Stimulated activated CD4-positive, alpha-beta T cell treated with anti-CD3 and anti-CD28 coated beads, Interleukin-2, amount 100 ng/mL, for 4 hours (primary cell): ENCODE results near the gene HK2.
A peak's percentile ranks its signal among the peaks of the same experiment; 100 is the strongest.
"Not testable (repeated sequence)": the region's sequence is repeated elsewhere in the genome, so short reads cannot be mapped to it uniquely, and the experiment has no call there.

Experiments used
- DNase-seq: peaks from one replicate; pipeline ENCODE4 v3.0.0-alpha.2; 2020; ENCODE audit warnings: low read depth

HK2 gene

GRCh38 chr2:74834792-74835755, 1.1 kb downstream of the HK2 start:
- peak; percentile 76 for DNase-seq

DNA sequence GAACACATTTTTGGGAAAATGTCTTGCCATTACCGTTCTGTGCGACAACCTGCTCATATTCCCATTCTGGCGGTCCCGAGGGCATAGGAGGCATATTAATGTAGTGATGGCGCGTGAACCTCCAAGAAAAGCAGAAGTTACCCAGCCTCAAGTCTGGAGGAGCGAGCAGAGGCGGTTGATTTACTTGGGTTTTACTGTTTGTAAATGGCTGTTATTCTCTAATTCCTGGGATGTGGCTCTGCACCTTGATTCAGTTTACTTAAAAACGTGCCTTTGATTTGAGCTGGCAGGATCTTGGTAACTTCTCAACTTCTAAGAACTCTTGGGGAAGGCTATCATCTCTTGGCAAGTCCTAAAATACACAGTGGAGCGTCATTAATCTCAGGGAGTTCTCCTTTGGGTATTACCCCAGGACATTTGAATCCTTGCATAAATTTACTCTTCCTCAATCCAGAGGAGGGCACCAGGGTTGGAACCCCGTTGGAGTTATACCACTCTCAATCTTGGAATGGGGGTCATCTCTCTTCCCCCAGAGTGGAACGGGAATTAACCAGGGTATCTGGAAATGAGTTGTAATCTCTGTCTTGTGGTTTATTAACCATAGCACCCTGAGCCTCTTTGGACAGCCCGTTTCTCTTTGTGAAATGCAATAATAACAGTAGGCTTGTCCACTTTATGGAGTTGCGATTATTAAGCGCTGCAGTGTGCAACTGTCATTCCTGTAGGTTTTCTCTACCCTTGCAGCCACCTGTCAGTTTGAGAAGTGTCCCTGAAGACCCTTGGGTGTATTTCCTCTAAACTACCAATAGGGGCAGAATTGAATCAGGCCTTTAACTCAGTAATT, 2.1 kb downstream of the HK2 start:
- DNase-seq: no peak

DNA sequence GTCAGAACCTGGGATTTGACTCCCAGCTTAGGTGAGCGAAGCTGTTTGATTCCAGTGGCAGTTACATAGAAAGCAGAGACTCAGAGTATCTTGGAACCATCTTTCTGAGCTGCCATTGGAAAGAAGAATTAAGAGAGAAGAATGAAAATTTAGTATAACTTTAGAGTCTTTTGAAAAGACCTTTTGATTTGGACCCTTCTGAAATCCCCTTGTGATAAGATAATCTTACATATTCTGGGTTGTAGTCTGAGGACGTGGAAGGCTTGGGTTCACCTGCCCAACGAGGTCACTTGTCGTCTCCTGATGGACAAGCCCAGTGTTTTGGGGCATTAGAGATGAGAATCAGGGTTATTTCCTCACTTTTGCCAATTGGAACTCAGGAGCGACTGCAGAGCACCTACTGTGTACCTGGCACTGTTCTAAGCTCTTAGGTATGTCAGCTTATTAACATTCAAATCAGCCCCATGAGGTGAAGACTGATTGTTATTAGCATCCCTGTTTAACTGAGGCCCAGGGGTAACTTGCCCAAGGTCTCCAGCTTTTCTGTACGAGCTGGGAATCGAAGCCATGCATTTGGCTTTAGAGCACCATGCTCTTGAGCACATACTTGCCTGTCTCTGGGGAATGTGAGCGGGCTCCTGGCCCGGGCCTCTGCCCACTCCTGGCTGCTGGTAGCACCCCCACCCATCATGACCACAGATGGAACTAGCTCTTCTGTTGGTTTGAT, 2.9 kb downstream of the HK2 start:
- no peak for DNase-seq

DNA sequence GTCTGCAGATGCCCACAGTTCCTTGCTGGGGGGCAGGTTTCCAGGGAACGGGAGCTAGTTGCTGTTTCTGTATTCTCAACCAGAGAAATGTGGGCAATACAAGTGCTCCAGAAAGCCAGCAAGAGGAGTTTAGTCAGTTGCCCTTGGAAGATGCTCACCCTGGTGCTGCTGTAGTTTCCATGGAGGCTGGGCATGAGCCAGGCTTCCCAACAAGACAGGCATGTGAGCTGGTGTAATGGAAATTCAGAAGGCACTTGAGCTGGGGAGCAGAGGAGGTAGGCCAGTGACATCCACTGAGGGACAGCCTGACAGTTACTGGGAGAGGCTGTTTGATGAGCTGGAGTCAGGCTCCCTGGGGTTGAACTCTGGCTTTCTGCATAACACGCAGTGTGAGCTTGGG, 7.7 kb downstream of the HK2 start:
- no peak for DNase-seq

- DNase-seq: no peak
Observed at GRCh38 chr2:74843433-74843832, 9.5 kb downstream of the HK2 start.

GRCh38 chr2:74843899-74844298, 10.0 kb downstream of the HK2 start:
- DNase-seq: peak; percentile 32

DNA sequence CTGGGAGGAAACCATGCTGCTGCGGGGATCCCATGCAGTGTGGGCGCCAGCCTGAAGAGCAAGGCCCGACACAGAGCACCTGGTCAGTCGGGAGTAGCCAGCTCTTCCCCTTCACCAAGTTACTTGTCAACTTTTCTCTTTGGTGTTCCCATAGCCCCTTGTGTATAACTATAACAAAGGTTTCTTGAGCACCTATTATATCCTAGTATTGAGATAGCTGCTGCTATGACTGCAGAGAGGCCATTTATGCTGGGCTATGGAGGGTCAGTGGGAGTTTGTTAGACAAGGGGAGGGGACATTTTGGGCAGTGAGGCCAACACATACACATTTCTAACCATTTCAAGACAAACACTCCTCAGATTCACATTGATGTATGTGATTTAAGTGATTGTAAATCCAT, 10.8 kb downstream of the HK2 start:
- DNase-seq: no peak

- peak; percentile 25 for DNase-seq
Observed at GRCh38 chr2:74845217-74845751, 11.4 kb downstream of the HK2 start.

- DNase-seq: no peak
Observed at GRCh38 chr2:74845991-74846390, 12.1 kb downstream of the HK2 start.

DNA sequence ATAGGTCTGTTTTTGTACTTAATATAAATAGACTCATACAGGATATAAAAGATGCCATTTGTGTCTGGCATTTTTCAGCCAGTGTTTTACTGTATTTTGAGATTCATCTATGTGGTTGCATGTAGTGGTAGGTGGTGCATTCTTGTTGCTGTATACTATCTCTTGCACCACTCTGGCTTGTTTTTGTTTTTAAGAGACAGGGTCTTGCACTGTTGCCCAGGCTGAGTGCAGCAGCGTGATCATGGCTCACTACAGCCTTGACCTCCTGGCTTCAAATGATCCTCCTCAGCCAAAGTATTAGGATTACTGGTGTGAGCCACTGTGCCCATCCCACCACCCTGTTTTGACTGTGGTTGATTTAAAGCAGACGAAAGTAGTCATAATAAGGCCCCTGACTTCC, 12.6 kb downstream of the HK2 start:
- no peak for DNase-seq

DNA sequence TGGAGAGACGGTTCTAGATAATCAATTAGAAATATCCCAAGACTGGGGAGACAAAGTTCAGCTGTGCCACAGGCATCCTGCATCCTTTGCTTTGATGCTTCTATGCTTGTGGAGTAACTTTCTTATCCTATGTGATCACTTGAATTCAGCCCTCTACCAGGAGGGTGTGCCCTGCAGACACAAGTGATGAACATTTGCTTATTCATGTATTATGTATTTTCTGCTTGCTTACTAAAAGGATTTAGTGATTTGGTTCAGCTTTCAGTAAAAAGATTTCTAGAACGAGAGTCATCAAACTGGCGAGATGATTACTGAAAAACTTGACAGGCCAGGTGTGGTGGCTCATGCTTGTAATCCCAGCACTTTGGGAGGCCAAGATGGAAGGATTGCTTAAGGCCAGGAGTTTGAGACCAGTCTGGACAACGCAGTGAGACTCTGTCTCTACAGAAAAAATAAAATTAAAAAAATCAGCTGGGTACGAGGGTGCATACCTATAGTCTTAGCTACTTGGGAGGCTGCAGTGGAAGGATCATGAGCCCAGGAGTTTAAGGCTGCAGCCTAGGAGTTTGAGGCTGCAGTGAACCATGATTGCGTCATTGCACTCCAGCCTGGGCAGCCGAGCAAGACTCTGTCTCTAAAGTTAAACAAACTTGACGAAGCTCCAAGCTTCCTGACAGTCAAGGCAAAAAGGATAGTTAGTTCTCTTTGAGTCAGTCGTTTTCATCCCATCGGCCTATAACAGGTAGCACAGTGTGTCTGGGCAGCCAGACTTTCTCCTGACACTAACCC, 13.3 kb downstream of the HK2 start:
- no peak for DNase-seq

- peak; percentile 22 for DNase-seq
Observed at GRCh38 chr2:74849228-74849892, 15.4 kb downstream of the HK2 start.

GRCh38 chr2:74850496-74851190, 16.7 kb downstream of the HK2 start:
- DNase-seq: no peak

GRCh38 chr2:74851191-74851566, 17.3 kb downstream of the HK2 start:
- no peak for DNase-seq

- DNase-seq: not testable (repeated sequence)
Observed at GRCh38 chr2:74853360-74853759, 19.4 kb downstream of the HK2 start.

- no peak for DNase-seq
Observed at GRCh38 chr2:74854401-74854800, 20.5 kb downstream of the HK2 start.

DNA sequence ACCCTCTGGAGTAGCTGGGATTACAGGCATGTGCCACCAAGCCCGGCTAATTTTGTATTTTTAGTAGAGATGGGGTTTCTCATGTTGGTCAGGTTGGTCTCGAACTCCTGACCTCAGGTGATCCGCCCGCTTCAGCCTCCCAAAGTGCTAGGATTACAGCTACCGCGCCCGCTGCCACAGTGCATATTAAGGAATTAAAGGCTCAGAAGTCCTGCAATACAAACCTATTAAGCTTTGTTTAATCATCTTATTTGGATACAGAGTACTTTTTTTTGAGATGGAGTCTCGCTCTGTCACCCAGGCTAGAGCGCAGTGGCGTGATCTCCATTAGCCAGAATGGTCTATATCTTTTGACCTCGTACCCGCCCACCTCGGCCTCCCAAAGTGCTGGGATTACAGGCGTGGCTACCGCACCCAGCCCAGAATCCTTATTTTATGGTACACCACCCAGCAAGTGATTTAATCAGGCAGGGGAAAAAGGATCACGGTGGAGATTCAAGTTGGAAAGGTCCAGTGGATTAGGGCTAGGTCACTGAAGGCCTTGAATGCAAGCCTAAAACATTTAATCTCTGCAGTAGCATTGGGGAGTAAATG, 21.3 kb downstream of the HK2 start:
- not testable (repeated sequence) for DNase-seq

- DNase-seq: no peak
Observed at GRCh38 chr2:74856004-74856578, 22.2 kb downstream of the HK2 start.

- no peak for DNase-seq
Observed at GRCh38 chr2:74856599-74856998, 22.7 kb downstream of the HK2 start.
